IMR-90 (cell line): ENCODE measurements around the gene NEAT1. TPM values are rescaled to one million over a fixed set of nuclear protein-coding genes. Genes with fewer than 3 reads are reported as not detected.

Experiments used
- ATAC-seq: fragments of 200-7000 bp; cut with Tn5 transposase; 2 replicates; pipeline ENCODE4 v1.9.1; 2020; ENCODE audit warnings: low read depth, mild to moderate bottlenecking, moderate library complexity
- BruUV-seq: library from RNA; stranded (reverse); fragments of 400-500 nt; replicated peaks from 2 replicates; lab custom pipeline; 2021; lab: Mats Ljungman, UMichigan
- CTCF ChIA-PET: fragments of 300-600 bp; formaldehyde crosslinking; extraction: SDS; loops from one replicate; lab custom pipeline; 2021; ENCODE audit warnings: antibody characterized with exemption; lab: Yijun Ruan, JAX
- POLR2A ChIA-PET: fragments of 300-600 bp; sonication (Branson Sonifier 250); formaldehyde crosslinking; loops from one replicate; lab custom pipeline; 2022; ENCODE audit warnings: antibody characterized with exemption; ENCODE audit not compliant: unreplicated experiment; lab: Charles Lee
- DNase-seq: peaks from one replicate; pipeline ENCODE4 v3.0.0; 2013
- H2AFZ ChIP-seq: replicated peaks from 2 replicates; pipeline ENCODE3; 2013; ENCODE audit warnings: low read length, mild to moderate bottlenecking; ENCODE audit not compliant: poor library complexity
- H2AK5ac ChIP-seq: 2 replicates; pipeline ENCODE4 v1.6.1; 2013; ENCODE audit warnings: low read depth, low read length, inconsistent platforms
- H2AK9ac ChIP-seq: replicated peaks from 2 replicates; pipeline ENCODE3; 2013; ENCODE audit warnings: mild to moderate bottlenecking, low read depth, low read length, moderate library complexity; ENCODE audit not compliant: poor library complexity
- H2BK120ac ChIP-seq: 2 replicates; pipeline ENCODE4 v1.6.1; 2013; ENCODE audit warnings: low read depth, low read length, inconsistent platforms
- H2BK15ac ChIP-seq: 3 replicates; pipeline ENCODE4 v1.6.1; 2013; ENCODE audit warnings: low read depth, low read length, inconsistent platforms
- H2BK20ac ChIP-seq: 2 replicates; pipeline ENCODE4 v1.6.1; 2013; ENCODE audit warnings: low read depth, mild to moderate bottlenecking, inconsistent platforms, low read length, moderate library complexity
- H2BK5ac ChIP-seq: 2 replicates; pipeline ENCODE4 v1.6.1; 2013; ENCODE audit warnings: mild to moderate bottlenecking, low read depth, low read length, inconsistent platforms; ENCODE audit not compliant: poor library complexity, severe bottlenecking
- H3K14ac ChIP-seq: replicated peaks from 2 replicates; pipeline ENCODE4 v1.6.1; 2013; ENCODE audit warnings: low read depth, low read length, inconsistent platforms
- H3K18ac ChIP-seq: 2 replicates; pipeline ENCODE4 v1.6.1; 2013; ENCODE audit warnings: low read depth, low read length, control low read depth
- H3K23ac ChIP-seq: 2 replicates; pipeline ENCODE4 v1.6.1; 2013; ENCODE audit warnings: low read depth, low read length, inconsistent platforms
- H3K27ac ChIP-seq: 2 replicates; pipeline ENCODE4 v1.5.1; 2013; ENCODE audit warnings: mild to moderate bottlenecking, control low read depth, low read length; ENCODE audit not compliant: insufficient read depth
- H3K27me3 ChIP-seq: 2 replicates; pipeline ENCODE4 v1.6.1; 2013; ENCODE audit warnings: low read length; ENCODE audit not compliant: control insufficient read depth, insufficient read depth
- H3K36me3 ChIP-seq: 2 replicates; pipeline ENCODE4 v1.6.1; 2013; ENCODE audit warnings: low read length, mixed read lengths; ENCODE audit not compliant: control insufficient read depth, insufficient read depth
- H3K4ac ChIP-seq: 2 replicates; pipeline ENCODE4 v1.6.1; 2013; ENCODE audit warnings: low read depth, low read length, inconsistent platforms
- H3K4me1 ChIP-seq: 2 replicates; pipeline ENCODE4 v1.6.1; 2013; ENCODE audit warnings: low read length, mixed read lengths; ENCODE audit not compliant: control insufficient read depth, insufficient read depth
- H3K4me2 ChIP-seq: 2 replicates; pipeline ENCODE4 v1.6.1; 2013; ENCODE audit warnings: low read depth, mild to moderate bottlenecking, control low read depth, low read length, moderate library complexity
- H3K4me3 ChIP-seq: 2 replicates; pipeline ENCODE4 v1.5.1; 2013; ENCODE audit warnings: low read depth, mild to moderate bottlenecking, control low read depth, low read length, moderate library complexity; ENCODE audit not compliant: insufficient read depth
- H3K56ac ChIP-seq: 2 replicates; pipeline ENCODE4 v1.6.1; 2013; ENCODE audit warnings: low read length, inconsistent platforms; ENCODE audit not compliant: insufficient read depth; ENCODE audit errors: extremely low read depth
- H3K79me1 ChIP-seq, 2 experiments: 2 replicates each; pipeline ENCODE4 v1.6.1; 2013; ENCODE audit warnings: low read length in 2 of 2, inconsistent platforms in 1 of 2, low read depth in 1 of 2
- H3K9ac ChIP-seq: 2 replicates; pipeline ENCODE4 v1.6.1; 2013; ENCODE audit warnings: low read depth, low read length, control low read depth
- H3K9me1 ChIP-seq: 2 replicates; pipeline ENCODE4 v1.6.1; 2013; ENCODE audit warnings: low read length, inconsistent platforms; ENCODE audit not compliant: insufficient read depth
- H3K9me3 ChIP-seq: 2 replicates; pipeline ENCODE4 v1.6.1; 2013; ENCODE audit warnings: low read length; ENCODE audit not compliant: control insufficient read depth, insufficient read depth
- H4K20me1 ChIP-seq: 2 replicates; pipeline ENCODE4 v1.6.1; 2013; ENCODE audit warnings: low read length, inconsistent platforms; ENCODE audit not compliant: insufficient read depth
- H4K5ac ChIP-seq: 2 replicates; pipeline ENCODE4 v1.6.1; 2013; ENCODE audit warnings: mild to moderate bottlenecking, low read depth, low read length, control low read depth
- H4K8ac ChIP-seq, 2 experiments: 2 replicates each; pipeline ENCODE4 v1.6.1; 2013; ENCODE audit warnings: low read depth in 2 of 2, low read length in 2 of 2, control low read depth in 1 of 2, inconsistent platforms in 1 of 2
- H4K91ac ChIP-seq: 2 replicates; pipeline ENCODE4 v1.6.1; 2013; ENCODE audit warnings: low read depth, low read length, inconsistent platforms; ENCODE audit not compliant: insufficient read depth
- FOS ChIP-seq: fragments of 150-350 bp; IDR thresholded peaks from 2 replicates; pipeline ENCODE4 v1.6.1; 2016; ENCODE audit warnings: low read depth, low read length
- MXI1 ChIP-seq: IDR thresholded peaks from 2 replicates; pipeline ENCODE4 v1.6.1; 2012; ENCODE audit warnings: low read depth, mild to moderate bottlenecking, low read length, moderate library complexity, borderline replicate concordance
- NFE2L2 ChIP-seq: fragments of 150-350 bp; IDR thresholded peaks from 2 replicates; pipeline ENCODE4 v1.6.1; 2016; ENCODE audit warnings: low read depth, mild to moderate bottlenecking, low read length
- POLR2A ChIP-seq: IDR thresholded peaks from 2 replicates; pipeline ENCODE4 v1.6.1; 2012; ENCODE audit warnings: mild to moderate bottlenecking, low read depth, low read length
- SMC3 ChIP-seq: fragments of 150-350 bp; IDR thresholded peaks from 2 replicates; pipeline ENCODE4 v1.6.1; 2016; ENCODE audit warnings: low read depth, mild to moderate bottlenecking, antibody characterized with exemption, low read length, moderate library complexity
- WGBS, 2 experiments: methylation state at CpG; one replicate each; pipeline versions ENCODE4 v1.1.5 to v1.1.7; 2013; ENCODE audit warnings: missing lambda C conversion rate in 2 of 2; ENCODE audit not compliant: insufficient read length in 1 of 2; ENCODE audit errors: extremely low coverage in 2 of 2; 5-methylcytosine and 5-hydroxymethylcytosine counted together
- dilution Hi-C: fragments of 300-500 bp; cut with HindIII; formaldehyde crosslinking; loops from one replicate; pipeline ENCODE4 v1.14.3; 2018; ENCODE audit warnings: low sequenced_read_pairs; ENCODE audit not compliant: unreplicated experiment
- in situ Hi-C: fragments of 300-500 bp; cut with MboI; formaldehyde crosslinking; loops from 3 replicates; pipeline ENCODE4 v1.14.3; 2019; ENCODE audit warnings: low sequenced_read_pairs, inconsistent platforms, mixed read lengths
- intact Hi-C: fragments of 100-400 bp; cut with micrococcal nuclease; formaldehyde crosslinking; loops from 2 replicates; pipeline ENCODE4 v1.10.0; 2022
- polyA plus RNA-seq, 3 experiments: library from polyadenylated mRNA; depleted of rRNA; stranded (reverse); fragments of >200 nt; gene quantifications; 2 replicates each; pipeline ENCODE4 v1.2.3, GENCODE V29; 2012; ENCODE audit warnings: low replicate concordance in 1 of 3
- total RNA-seq: library from RNA; depleted of rRNA; stranded (reverse); fragments of >200 nt; gene quantifications from 2 replicates; pipeline ENCODE4 v1.2.3, GENCODE V29; 2012

Gene NEAT1
- total and polyA plus RNA-seq, 2 of the 4 experiments (the other 2 are of a cell fraction) = 30.1 to 114 TPM

DNA sequence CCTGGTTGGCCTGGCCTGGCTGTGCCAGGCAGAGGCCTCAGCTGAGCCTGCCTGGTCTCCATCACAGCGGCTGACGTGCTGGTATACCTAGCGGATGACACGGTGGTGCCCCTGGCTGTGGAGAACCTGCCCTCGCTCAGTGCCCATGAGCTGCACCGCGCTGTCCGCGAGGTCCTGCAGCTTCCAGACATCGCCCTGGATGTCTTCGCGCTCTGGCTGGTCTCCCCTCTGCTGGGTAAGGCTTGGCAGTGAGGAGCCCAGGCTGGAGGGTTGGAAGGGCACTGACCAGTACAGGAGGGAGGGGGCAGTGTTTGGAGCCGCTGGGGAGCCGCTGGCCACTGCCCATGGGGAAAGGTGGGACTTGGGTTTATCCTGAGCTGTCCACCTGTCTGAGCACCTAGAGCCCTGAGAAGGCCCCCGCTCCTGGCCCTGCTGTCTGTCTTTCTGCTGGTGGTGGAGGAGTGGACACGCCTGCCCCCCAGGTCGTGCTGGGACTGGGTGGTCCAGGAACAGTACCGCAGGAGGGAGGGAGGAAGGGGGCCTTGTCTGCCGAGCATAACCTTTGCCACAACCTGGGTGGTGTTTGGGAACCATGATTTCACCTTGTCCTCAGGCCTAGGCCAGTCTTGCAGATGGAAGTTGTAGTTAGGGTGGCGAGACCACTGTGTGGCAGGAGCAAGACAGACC lies 33.2 kb upstream of the NEAT1 start:
- H2BK120ac ChIP-seq = no peak overlapping the region
- peak overlapping the region; percentile 41 for H2BK5ac ChIP-seq
- peak overlapping the region; percentile 61; the same call in 1 of the 2 replicates for H4K5ac ChIP-seq
- peak overlapping the region; percentile 54 for H3K4ac ChIP-seq
- WGBS, 2 experiments = 77% methylated on average over 4 of the region's 20 CpGs; no CpG with 5 or more reads in 1 of the 2 experiments
- peaks cover 25% of the 10 kb centered on the region for H3K9me1 ChIP-seq
- peak overlapping the region; percentile 67 for H3K14ac ChIP-seq
- H2BK20ac ChIP-seq = no peak overlapping the region; the same call in 1 of the 2 replicates
- no peak for DNase-seq
- intact Hi-C loops = no loop called here
- peaks cover 25 to 82% of the 10 kb centered on the region in 2 experiments for H3K79me1 ChIP-seq
- peak overlapping the region; percentile 73 for H3K27ac ChIP-seq
- no peak overlapping the region for H3K56ac ChIP-seq
- in situ Hi-C loops = no loop called here
- H3K4me2 ChIP-seq = no peak overlapping the region; the same call in 1 of the 2 replicates
- ChIA-PET POLR2A (interaction anchor here (2.8 kb wide), 1 partner anchor 110 kb away, joined by 14 read pairs; the partner anchor contains the start of gene MALAT1), CTCF (no interaction called here)
- peak overlapping the region; percentile 96 for H2AK5ac ChIP-seq
- H4K91ac ChIP-seq = peak overlapping the region; percentile 66
- H4K20me1 ChIP-seq = peaks cover 8% of the 10 kb centered on the region; the same call in 1 of the 2 replicates
- peak overlapping the region; percentile 53 for H2AFZ ChIP-seq
- H3K4me3 ChIP-seq = no peak overlapping the region
- H3K9ac ChIP-seq = peak overlapping the region; percentile 10; the same call in 1 of the 2 replicates
- peaks cover 31% of the 10 kb centered on the region for H3K4me1 ChIP-seq
- H2AK9ac ChIP-seq = no peak overlapping the region
- no peak overlapping the region; the same call in 1 of the 2 replicates for H3K18ac ChIP-seq
- H4K8ac ChIP-seq = peak overlapping the region; percentile 18 to 92
- 0 out of 3 replicates have a peak overlapping the region, but pooled peaks have one; percentile 44 for H2BK15ac ChIP-seq
- dilution Hi-C loops = no loop called here
- no peaks in the 10 kb centered on the region for H3K27me3 ChIP-seq
- H3K23ac ChIP-seq = peak overlapping the region; percentile 95
- TF ChIP-seq NFE2L2 (no peak), POLR2A (peak; percentile 3), MXI1 (no peak), FOS (no peak), SMC3 (no peak)
- H3K36me3 ChIP-seq = peaks cover 26% of the 10 kb centered on the region; the same call in 1 of the 2 replicates
- no TSS peak for BruUV-seq
- no peak for ATAC-seq
- no peaks in the 10 kb centered on the region for H3K9me3 ChIP-seq
